ENCODE results near the gene NOTUM. TPM values are rescaled to one million over a fixed set of nuclear protein-coding genes. Genes with fewer than 3 reads are reported as not detected.

The NOTUM gene
- total and polyA plus RNA-seq, 2 donors (not counting 3 experiments of a cell fraction or from before 2014, with no cell fraction given), result not detected

GRCh38 chr17:81922566-81923301 is 38.3 kb downstream of the NOTUM start:
- no peaks in the 10 kb centered on the region for H3K27me3 ChIP-seq (ENCODE audit: control insufficient read depth in 2 of 2, insufficient read depth in 2 of 2, low read length in 2 of 2)
- no peak overlapping the region for H3K4me3 ChIP-seq (replicated peaks in 1 of 3; ENCODE audit: insufficient read depth in 1 of 3, low read depth in 1 of 3, low read length in 3 of 3)
- no peak overlapping the region for H3K4me2 ChIP-seq (ENCODE audit: insufficient read depth, low read length)
- H3K79me2 ChIP-seq (ENCODE audit: control insufficient read depth, insufficient read depth, low read length), result peaks cover 71% of the 10 kb centered on the region
- intact Hi-C loops (cut with micrococcal nuclease), result no loop called here
- ChIA-PET CTCF (interaction anchor here (1.3 to 1.6 kb wide), 2 partner anchors 12 to 37 kb away, joined by 4 to 5 read pairs; partner anchors contain the start of gene PCYT2), POLR2A (interaction anchor here (0.7 to 0.8 kb wide), 2 partner anchors 42 to 220 kb away, joined by 3 to 4 read pairs; partner anchors contain the start of gene MRPL12)
- dilution Hi-C loops (cut with MboI; ENCODE audit: extremely low pct_ligation_motif_present, low sequenced_read_pairs), result no loop called here
- peaks cover 0 to 26% of the 10 kb centered on the region in 2 experiments for H3K36me3 ChIP-seq (ENCODE audit: control insufficient read depth in 2 of 2, extremely low read depth in 1 of 2, insufficient read depth in 2 of 2, low read length in 2 of 2)
- H3K9me3 ChIP-seq (replicated peaks; ENCODE audit: control insufficient read depth, insufficient read depth, low read length), result no peaks in the 10 kb centered on the region
- DNase-seq (ENCODE audit: low read depth, low spot score), result no peak
- no peaks in the 10 kb centered on the region for H4K20me1 ChIP-seq (replicated peaks; ENCODE audit: control insufficient read depth, extremely low read depth, insufficient read depth, low read length)
- no peak overlapping the region for H3K27ac ChIP-seq (ENCODE audit: insufficient read depth, low read depth, low read length)
- TF ChIP-seq GATA2 (IDR thresholded peaks at IDR 0.05; ENCODE audit: insufficient read depth, insufficient read length, low read depth, low read length) (no peak), CTCF (IDR thresholded peaks at IDR 0.05; ENCODE audit: extremely low read depth in 1 of 2, insufficient read depth in 1 of 2, low read depth in 1 of 2, low read length in 2 of 2) (no peak), MAX (IDR thresholded peaks at IDR 0.05; ENCODE audit: insufficient read depth, insufficient read length) (no peak), FOS (IDR thresholded peaks at IDR 0.05; ENCODE audit: borderline replicate concordance, insufficient read depth, low read length) (no peak), JUN (IDR thresholded peaks at IDR 0.05; ENCODE audit: borderline replicate concordance, insufficient read depth, insufficient read length, low read depth) (no peak), MYC (IDR thresholded peaks at IDR 0.05; ENCODE audit: low read depth, low read length) (no peak), POLR2A (IDR thresholded peaks at IDR 0.05; ENCODE audit: low read depth, low read length) (no peak), EZH2 (IDR thresholded peaks at IDR 0.05; ENCODE audit: borderline replicate concordance, low read depth, low read length, severe bottlenecking) (no peak), POLR2AphosphoS5 (IDR thresholded peaks at IDR 0.05; ENCODE audit: insufficient read depth, low read depth, low read length) (no peak)
- no peak overlapping the region for H2AFZ ChIP-seq (ENCODE audit: low read depth, low read length)
- no peak overlapping the region for H3K9ac ChIP-seq (replicated peaks; ENCODE audit: extremely low read depth, insufficient read depth, low read length)
- no peak for FAIRE-seq
- no peaks in the 10 kb centered on the region for H3K9me1 ChIP-seq (replicated peaks; ENCODE audit: control insufficient read depth, extremely low read depth, insufficient read depth, low read length)
- H3K4me1 ChIP-seq (ENCODE audit: control insufficient read depth, extremely low read depth, insufficient read depth, low read length), result peaks cover 17% of the 10 kb centered on the region
- no TSS peak for BruUV-seq (replicated peaks)

Measured in endothelial cell of umbilical vein (primary cell).